GM21576 (cell line): ENCODE data around the gene SPINK4.

Experiments used
- ATAC-seq: cut with Tn5 transposase; IDR thresholded peaks from one replicate; pipeline ENCODE4 v1.9.1; 2021; ENCODE audit warnings: mild to moderate bottlenecking, moderate library complexity; ENCODE audit not compliant: unreplicated experiment

The SPINK4 gene

GRCh38 chr9:33228606-33229005 is 11.4 kb upstream of the SPINK4 start:
- ATAC-seq, result no peak

- ATAC-seq, result no peak
Observed at GRCh38 chr9:33229359-33230114, 10.4 kb upstream of the SPINK4 start.

- ATAC-seq, result no peak
Observed at GRCh38 chr9:33230756-33231622, 9.0 kb upstream of the SPINK4 start.

- no peak for ATAC-seq
Observed at GRCh38 chr9:33231623-33231942, 8.4 kb upstream of the SPINK4 start.

GRCh38 chr9:33232815-33233214 is 7.2 kb upstream of the SPINK4 start:
- ATAC-seq, result no peak

GRCh38 chr9:33233626-33234342 is 6.2 kb upstream of the SPINK4 start:
- no peak for ATAC-seq

GRCh38 chr9:33234511-33235467 is 5.2 kb upstream of the SPINK4 start:
- no peak for ATAC-seq

GRCh38 chr9:33236571-33236970 is 3.4 kb upstream of the SPINK4 start:
- no peak for ATAC-seq

GRCh38 chr9:33241298-33241697 is 1.3 kb downstream of the SPINK4 start:
- no peak for ATAC-seq

GRCh38 chr9:33242609-33243134 is 2.7 kb downstream of the SPINK4 start:
- ATAC-seq, result no peak

- no peak for ATAC-seq
Observed at GRCh38 chr9:33244137-33244784, 4.3 kb downstream of the SPINK4 start.

- no peak for ATAC-seq
Observed at GRCh38 chr9:33245341-33245740, 5.4 kb downstream of the SPINK4 start.

- no peak for ATAC-seq
Observed at GRCh38 chr9:33246269-33246860, 6.4 kb downstream of the SPINK4 start.

- peak; percentile 5 for ATAC-seq
Observed at GRCh38 chr9:33248606-33249005, 8.6 kb downstream of the SPINK4 start.

- ATAC-seq, result peak; percentile 61
Observed at GRCh38 chr9:33249087-33249658, 9.2 kb downstream of the SPINK4 start.

GRCh38 chr9:33249983-33250382 is 10.0 kb downstream of the SPINK4 start:
- ATAC-seq, result no peak

GRCh38 chr9:33250458-33250995 is 10.6 kb downstream of the SPINK4 start:
- no peak for ATAC-seq

GRCh38 chr9:33254211-33254610 is 14.2 kb downstream of the SPINK4 start:
- no peak for ATAC-seq

- no peak for ATAC-seq
Observed at GRCh38 chr9:33255014-33255413, 15.0 kb downstream of the SPINK4 start.
